Astrocyte (in vitro differentiated cells and primary cell): ENCODE results near the gene LAMC1. TPM values are rescaled to one million over a fixed set of nuclear protein-coding genes. Genes with fewer than 3 reads are reported as not detected.

Experiments used
- DNase-seq: peaks from one replicate; pipeline ENCODE4 v3.0.0-alpha.2; 2010; ENCODE audit warnings: low read depth
- FAIRE-seq: peaks from 2 replicates; lab custom pipeline; 2011; peaks lifted over from hg19 to GRCh38; lab: Jason Lieb, UNC
- H2AFZ ChIP-seq: 2 replicates; pipeline ENCODE4 v1.6.0; 2012; ENCODE audit warnings: low read depth, low read length, inconsistent platforms
- H3K27ac ChIP-seq: 2 replicates; pipeline ENCODE4 v1.5.1; 2011; ENCODE audit warnings: low read depth, low read length, inconsistent platforms
- H3K27me3 ChIP-seq: 2 replicates; pipeline ENCODE4 v1.6.0; 2011; ENCODE audit warnings: low read length, inconsistent platforms; ENCODE audit not compliant: insufficient read depth
- H3K36me3 ChIP-seq: 2 replicates; pipeline ENCODE4 v1.5.1; 2011; ENCODE audit warnings: low read length, inconsistent platforms; ENCODE audit not compliant: insufficient read depth
- H3K4me1 ChIP-seq: 2 replicates; pipeline ENCODE4 v1.5.1; 2011; ENCODE audit warnings: low read length, inconsistent platforms; ENCODE audit not compliant: insufficient read depth
- H3K4me2 ChIP-seq: 2 replicates; pipeline ENCODE4 v1.6.0; 2012; ENCODE audit warnings: low read length, inconsistent platforms
- H3K4me3 ChIP-seq: 2 replicates; pipeline ENCODE4 v1.5.1; 2011; ENCODE audit warnings: low read depth, mild to moderate bottlenecking, low read length, inconsistent platforms; ENCODE audit not compliant: insufficient read depth
- H3K79me2 ChIP-seq: 2 replicates; pipeline ENCODE4 v1.6.0; 2012; ENCODE audit warnings: mild to moderate bottlenecking, low read length, inconsistent platforms; ENCODE audit not compliant: insufficient read depth
- H3K9ac ChIP-seq: 2 replicates; pipeline ENCODE4 v1.6.0; 2012; ENCODE audit warnings: mild to moderate bottlenecking, low read length, inconsistent platforms
- H3K9me3 ChIP-seq: 2 replicates; pipeline ENCODE4 v1.5.1; 2012; ENCODE audit warnings: low read depth, mild to moderate bottlenecking, low read length, inconsistent platforms; ENCODE audit not compliant: insufficient read depth
- H4K20me1 ChIP-seq: 2 replicates; pipeline ENCODE4 v1.6.0; 2012; ENCODE audit warnings: low read length, inconsistent platforms; ENCODE audit not compliant: insufficient read depth
- H3K27ac Mint-ChIP-seq: one replicate; pipeline ENCODE4 v1.8.0; 2021; ENCODE audit warnings: mild to moderate bottlenecking, mixed read lengths; ENCODE audit not compliant: unreplicated experiment
- H3K27me3 Mint-ChIP-seq: one replicate; pipeline ENCODE4 v1.8.0; 2021; ENCODE audit warnings: low read depth, mixed read lengths; ENCODE audit not compliant: unreplicated experiment
- H3K36me3 Mint-ChIP-seq: one replicate; pipeline ENCODE4 v1.8.0; 2021; ENCODE audit warnings: low read depth, mixed read lengths; ENCODE audit not compliant: unreplicated experiment
- H3K4me1 Mint-ChIP-seq: one replicate; pipeline ENCODE4 v1.8.0; 2021; ENCODE audit warnings: low read depth, mixed read lengths; ENCODE audit not compliant: unreplicated experiment
- H3K4me3 Mint-ChIP-seq: one replicate; pipeline ENCODE4 v1.8.0; 2021; ENCODE audit warnings: mild to moderate bottlenecking, moderate library complexity, mixed read lengths; ENCODE audit not compliant: unreplicated experiment
- H3K9me3 Mint-ChIP-seq: one replicate; pipeline ENCODE4 v1.8.0; 2021; ENCODE audit warnings: mild to moderate bottlenecking, mixed read lengths; ENCODE audit not compliant: unreplicated experiment
- CTCF ChIP-seq: IDR thresholded peaks from 2 replicates; pipeline ENCODE4 v1.5.1; 2011; ENCODE audit warnings: low read depth, mild to moderate bottlenecking, inconsistent platforms, low read length, moderate library complexity; ENCODE audit not compliant: insufficient read depth
- EZH2 ChIP-seq: IDR thresholded peaks from 2 replicates; pipeline ENCODE4 v1.6.1; 2012; ENCODE audit warnings: mild to moderate bottlenecking, low read length, inconsistent platforms; ENCODE audit not compliant: insufficient read depth
- total RNA-seq: library from RNA; stranded (reverse); gene quantifications from 2 replicates; pipeline ENCODE4 v1.2.1, GENCODE V29; 2021

Gene LAMC1
- total RNA-seq, 1 donor from 2014 or later = 270 TPM

- no peak overlapping the region for H3K4me3 Mint-ChIP-seq
- H3K9me3 Mint-ChIP-seq = no peaks in the 10 kb centered on the region
- Histone ChIP-seq H2AFZ (no peak overlapping the region), H3K4me1 (peaks cover 19% of the 10 kb centered on the region), H3K9ac (no peak overlapping the region), H3K4me2 (no peak overlapping the region), H4K20me1 (peaks cover 95% of the 10 kb centered on the region), H3K27me3 (no peaks in the 10 kb centered on the region), H3K36me3 (no peaks in the 10 kb centered on the region), H3K9me3 (no peaks in the 10 kb centered on the region), H3K79me2 (peaks cover 100% of the 10 kb centered on the region), H3K27ac (no peak overlapping the region), H3K4me3 (no peak overlapping the region)
- no peaks in the 10 kb centered on the region for H3K27me3 Mint-ChIP-seq
- FAIRE-seq (no peak), DNase-seq (peak; percentile 79)
- TF ChIP-seq EZH2 (no peak), CTCF (no peak)
- no peaks in the 10 kb centered on the region for H3K36me3 Mint-ChIP-seq
- H3K27ac Mint-ChIP-seq = no peak overlapping the region
- H3K4me1 Mint-ChIP-seq = peaks cover 45% of the 10 kb centered on the region
Measured at GRCh38 chr1:183090391-183091006, 67.3 kb downstream of the LAMC1 start.

- no peaks in the 10 kb centered on the region for H3K9me3 Mint-ChIP-seq
- no peak overlapping the region for H3K4me3 Mint-ChIP-seq
- Histone ChIP-seq H3K9me3 (no peaks in the 10 kb centered on the region), H3K9ac (no peak overlapping the region), H3K36me3 (no peaks in the 10 kb centered on the region), H3K4me3 (no peak overlapping the region), H2AFZ (no peak overlapping the region), H3K4me1 (peaks cover 19% of the 10 kb centered on the region), H3K27me3 (no peaks in the 10 kb centered on the region), H3K27ac (no peak overlapping the region), H4K20me1 (peaks cover 95% of the 10 kb centered on the region), H3K79me2 (peaks cover 100% of the 10 kb centered on the region), H3K4me2 (no peak overlapping the region)
- H3K4me1 Mint-ChIP-seq = peaks cover 48% of the 10 kb centered on the region
- no peaks in the 10 kb centered on the region for H3K36me3 Mint-ChIP-seq
- DNase-seq (no peak), FAIRE-seq (no peak)
- no peak for TF ChIP-seq CTCF
- TF ChIP-seq EZH2 = no peak
- H3K27me3 Mint-ChIP-seq = no peaks in the 10 kb centered on the region
- H3K27ac Mint-ChIP-seq = no peak overlapping the region
Measured at GRCh38 chr1:183091181-183091580, 68.0 kb downstream of the LAMC1 start.

- FAIRE-seq (no peak), DNase-seq (no peak)
- Histone ChIP-seq H3K79me2 (peaks cover 100% of the 10 kb centered on the region), H3K9me3 (no peaks in the 10 kb centered on the region), H2AFZ (no peak overlapping the region), H3K27ac (no peak overlapping the region), H3K9ac (no peak overlapping the region), H3K27me3 (no peaks in the 10 kb centered on the region), H3K4me2 (no peak overlapping the region), H4K20me1 (peaks cover 95% of the 10 kb centered on the region), H3K4me1 (peaks cover 26% of the 10 kb centered on the region), H3K4me3 (no peak overlapping the region), H3K36me3 (no peaks in the 10 kb centered on the region)
- Mint-ChIP-seq H3K27me3 (no peaks in the 10 kb centered on the region), H3K27ac (no peak overlapping the region), H3K9me3 (no peaks in the 10 kb centered on the region), H3K4me3 (no peak overlapping the region), H3K36me3 (no peaks in the 10 kb centered on the region), H3K4me1 (peaks cover 46% of the 10 kb centered on the region)
- TF ChIP-seq CTCF (no peak), EZH2 (no peak)
Measured at GRCh38 chr1:183092350-183092749, 69.1 kb downstream of the LAMC1 start.
